ENCODE results near the gene GCKR.
A peak's percentile ranks its signal among the peaks of the same experiment; 100 is the strongest.

Gene GCKR, protein sequence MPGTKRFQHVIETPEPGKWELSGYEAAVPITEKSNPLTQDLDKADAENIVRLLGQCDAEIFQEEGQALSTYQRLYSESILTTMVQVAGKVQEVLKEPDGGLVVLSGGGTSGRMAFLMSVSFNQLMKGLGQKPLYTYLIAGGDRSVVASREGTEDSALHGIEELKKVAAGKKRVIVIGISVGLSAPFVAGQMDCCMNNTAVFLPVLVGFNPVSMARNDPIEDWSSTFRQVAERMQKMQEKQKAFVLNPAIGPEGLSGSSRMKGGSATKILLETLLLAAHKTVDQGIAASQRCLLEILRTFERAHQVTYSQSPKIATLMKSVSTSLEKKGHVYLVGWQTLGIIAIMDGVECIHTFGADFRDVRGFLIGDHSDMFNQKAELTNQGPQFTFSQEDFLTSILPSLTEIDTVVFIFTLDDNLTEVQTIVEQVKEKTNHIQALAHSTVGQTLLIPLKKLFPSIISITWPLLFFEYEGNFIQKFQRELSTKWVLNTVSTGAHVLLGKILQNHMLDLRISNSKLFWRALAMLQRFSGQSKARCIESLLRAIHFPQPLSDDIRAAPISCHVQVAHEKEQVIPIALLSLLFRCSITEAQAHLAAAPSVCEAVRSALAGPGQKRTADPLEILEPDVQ

DNA sequence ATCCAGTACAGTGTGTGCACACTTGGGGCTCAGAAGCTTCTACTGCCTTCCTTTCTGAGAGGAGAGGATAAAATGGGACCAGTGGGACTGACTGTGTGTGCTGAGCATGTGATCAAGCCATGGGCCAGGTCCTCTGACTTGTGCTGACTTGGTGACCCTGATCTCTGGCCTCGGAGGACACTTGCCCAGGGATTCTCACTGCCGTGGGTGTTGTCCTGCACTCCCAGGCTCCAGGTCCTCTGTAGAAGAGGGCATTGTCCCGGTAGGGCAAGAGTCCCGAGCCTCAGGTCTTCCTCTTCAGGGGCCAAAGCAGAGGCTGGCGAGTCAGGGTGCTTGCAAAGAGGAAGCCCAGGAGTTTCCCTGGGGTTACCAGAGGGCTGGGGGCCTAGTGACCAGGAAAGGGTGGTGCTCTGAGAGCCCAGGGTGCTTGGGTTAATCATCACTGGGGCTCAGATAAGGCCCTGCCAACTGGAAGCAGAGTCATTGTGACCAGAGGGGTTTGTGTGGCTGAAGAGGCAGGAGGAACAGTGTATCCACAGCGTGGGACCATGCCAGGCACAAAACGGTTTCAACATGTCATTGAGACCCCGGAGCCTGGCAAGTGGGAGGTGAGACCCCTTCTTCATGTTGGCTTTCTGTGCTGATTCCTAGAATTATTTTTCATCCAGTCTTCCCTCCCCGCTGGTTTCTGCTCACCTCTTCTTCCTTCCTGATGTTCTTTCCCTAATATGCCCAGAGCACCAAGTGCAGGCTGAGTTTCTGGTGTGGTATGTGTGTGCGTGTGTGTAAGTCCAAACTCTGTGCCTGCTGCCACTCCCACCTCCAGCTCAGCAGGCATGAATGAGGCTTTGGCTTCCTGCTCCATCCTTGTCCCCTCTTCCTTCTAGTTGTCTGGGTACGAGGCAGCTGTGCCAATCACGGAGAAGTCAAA, at the start of gene GCKR:
Gene GCKR (plus strand): TSS at position 483 of the 931 bp plus-strand sequence. CDS start 66 bp downstream, at position 549.
- DNase-seq: no peak

DNA sequence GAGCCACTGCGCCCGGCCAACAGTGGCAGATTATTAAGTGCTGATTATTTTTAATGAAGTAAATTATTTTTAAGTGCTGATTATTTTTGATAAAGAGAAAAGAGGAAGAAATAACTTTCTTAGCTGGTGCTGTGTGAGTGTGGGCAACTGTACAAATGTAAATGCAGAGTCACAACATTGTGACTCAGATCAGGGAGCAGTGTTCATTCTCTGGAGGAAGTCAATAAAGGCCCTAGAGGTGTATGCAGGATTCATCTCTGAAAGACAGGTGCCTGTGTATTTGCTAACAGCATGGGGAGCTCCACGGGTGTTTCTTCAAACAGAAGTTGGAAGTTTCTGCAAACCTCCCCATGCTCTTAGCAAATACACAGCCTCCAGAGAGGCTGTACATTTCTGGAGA, 48.3 kb upstream of the GCKR start:
- DNase-seq: no peak

DNA sequence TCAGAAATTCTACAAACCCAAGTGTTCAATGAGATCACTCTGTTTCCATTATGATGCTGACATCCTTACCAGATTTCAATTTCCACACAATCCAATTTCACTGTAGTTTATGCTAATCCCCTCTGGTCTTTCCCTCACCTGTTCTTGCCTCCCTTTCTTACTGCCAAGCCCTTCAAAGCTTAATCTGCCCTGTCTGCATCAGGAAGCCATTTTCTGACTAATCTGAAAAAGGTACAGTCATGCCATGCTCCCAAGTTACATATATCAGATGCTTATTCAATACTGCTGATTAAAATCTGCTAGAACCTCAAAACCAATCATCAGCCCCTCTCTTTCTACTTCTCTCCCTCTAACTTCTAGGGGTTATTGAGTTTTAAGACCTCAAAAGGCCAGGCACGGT, 45.5 kb upstream of the GCKR start:
- no peak for DNase-seq

DNA sequence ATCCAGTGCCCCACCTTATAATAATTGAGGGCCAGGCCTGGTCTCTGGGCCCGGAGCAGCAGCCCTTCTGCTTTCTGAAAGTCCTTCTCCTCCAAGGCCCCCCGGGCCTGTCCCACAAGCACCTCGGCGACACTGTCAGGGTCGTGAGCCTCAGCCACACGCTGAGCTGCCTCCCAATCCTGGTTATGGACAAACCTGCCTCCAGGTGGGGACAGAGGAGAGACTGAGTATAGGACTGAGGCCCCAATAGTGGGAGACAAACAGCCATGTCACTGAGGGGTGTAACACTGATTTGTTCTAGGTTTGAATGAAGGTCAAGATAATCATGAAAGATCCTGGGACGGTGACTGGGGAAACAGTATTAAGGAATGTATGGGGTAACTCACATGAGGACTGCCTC, 42.7 kb upstream of the GCKR start:
- no peak for DNase-seq

DNA sequence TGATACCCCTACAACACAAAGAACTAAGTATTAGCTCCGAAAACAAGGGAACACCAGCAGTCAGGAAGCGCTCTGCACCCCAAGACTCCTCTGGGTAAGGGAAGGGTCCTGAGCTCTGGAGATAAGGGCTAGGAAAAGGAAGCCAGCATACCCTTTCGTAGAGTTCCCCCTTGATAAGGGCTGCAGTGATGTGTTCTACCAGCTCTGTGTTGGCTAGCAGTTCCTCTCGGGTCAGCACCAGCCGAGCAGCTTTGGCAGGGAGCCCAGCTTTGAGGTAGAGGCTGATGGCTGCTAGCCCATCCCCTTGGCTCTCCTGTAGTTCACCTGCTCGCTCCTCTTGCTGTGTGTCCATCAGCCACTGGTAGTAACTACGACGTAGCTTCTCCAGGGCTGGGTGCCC, 35.5 kb upstream of the GCKR start:
- DNase-seq: no peak

DNA sequence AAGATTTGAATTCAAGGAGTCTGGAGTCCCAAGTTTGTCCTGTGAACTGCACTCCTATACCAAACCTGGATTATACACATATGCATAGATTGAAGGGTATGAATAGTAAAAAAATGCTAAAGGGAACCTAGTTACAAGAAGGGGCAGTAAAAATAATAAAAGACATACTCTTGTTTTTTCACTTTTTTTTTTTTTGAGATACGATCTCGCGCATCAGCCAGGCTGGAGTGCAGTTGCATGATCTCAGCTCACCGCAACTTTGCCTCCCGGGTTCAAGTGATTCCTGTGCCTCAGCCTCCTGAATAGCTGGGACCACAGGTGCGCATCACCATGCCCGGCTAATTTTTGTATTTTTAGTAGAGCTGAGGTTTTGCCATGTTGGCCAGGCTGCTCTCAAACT, 32.2 kb upstream of the GCKR start:
- DNase-seq: no peak

DNA sequence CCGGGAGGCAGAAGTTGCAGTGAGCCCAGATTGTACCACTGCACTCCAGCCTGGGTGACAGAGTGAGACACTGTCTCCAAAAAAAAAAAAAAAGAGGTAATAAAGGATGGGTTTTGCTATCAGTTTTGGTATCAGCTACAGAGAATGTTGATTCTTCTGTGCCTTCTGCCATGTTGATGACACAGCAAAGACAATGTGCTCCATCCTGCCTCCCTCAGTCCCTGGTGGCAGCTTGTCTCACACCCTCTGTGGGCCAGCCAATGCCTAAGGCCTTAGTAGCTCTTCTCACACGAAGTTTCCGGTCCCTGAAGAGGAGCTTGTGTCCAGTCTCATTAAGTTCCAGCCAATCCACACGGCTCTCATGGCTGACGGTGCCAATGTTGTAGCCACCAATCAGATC, 24.7 kb upstream of the GCKR start:
- no peak for DNase-seq

DNA sequence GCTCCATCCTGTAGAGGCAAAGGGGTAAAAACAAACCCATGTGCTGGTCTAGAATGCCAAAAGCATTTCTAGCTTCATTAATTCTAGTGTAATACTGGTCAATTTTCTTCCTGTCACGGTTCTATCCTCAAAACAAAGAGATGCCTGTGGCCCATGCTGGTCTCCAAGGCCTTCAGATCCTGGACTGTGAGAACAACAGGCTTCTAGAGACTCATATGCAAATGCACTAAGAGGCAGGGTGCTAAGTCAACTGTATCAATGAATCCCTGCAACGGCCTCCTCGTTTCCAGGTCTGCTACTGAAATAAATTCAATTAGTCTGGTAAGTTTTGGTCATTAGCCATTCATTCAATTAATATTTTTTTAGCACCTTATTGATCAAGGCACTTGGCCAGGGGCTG, 11.1 kb upstream of the GCKR start:
- DNase-seq: no peak

DNA sequence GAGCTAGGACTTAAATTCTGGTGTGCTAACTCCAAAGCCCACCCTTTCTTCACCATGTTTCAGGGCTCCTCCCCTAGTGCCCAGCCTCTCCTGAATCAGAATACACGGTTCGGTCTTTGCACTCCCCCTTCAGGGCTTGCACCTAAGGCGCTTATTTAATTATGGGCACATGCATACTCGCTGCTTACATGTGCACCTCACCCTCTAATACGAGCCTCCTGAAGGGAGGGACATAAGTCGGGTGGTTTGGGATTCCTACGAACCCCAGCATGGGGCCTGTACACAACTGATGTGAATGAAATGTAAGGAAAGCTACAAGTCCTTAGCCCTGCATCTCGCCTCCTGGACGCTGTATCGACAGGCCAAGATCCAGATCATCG, 7.5 kb upstream of the GCKR start:
- DNase-seq: no peak

DNA sequence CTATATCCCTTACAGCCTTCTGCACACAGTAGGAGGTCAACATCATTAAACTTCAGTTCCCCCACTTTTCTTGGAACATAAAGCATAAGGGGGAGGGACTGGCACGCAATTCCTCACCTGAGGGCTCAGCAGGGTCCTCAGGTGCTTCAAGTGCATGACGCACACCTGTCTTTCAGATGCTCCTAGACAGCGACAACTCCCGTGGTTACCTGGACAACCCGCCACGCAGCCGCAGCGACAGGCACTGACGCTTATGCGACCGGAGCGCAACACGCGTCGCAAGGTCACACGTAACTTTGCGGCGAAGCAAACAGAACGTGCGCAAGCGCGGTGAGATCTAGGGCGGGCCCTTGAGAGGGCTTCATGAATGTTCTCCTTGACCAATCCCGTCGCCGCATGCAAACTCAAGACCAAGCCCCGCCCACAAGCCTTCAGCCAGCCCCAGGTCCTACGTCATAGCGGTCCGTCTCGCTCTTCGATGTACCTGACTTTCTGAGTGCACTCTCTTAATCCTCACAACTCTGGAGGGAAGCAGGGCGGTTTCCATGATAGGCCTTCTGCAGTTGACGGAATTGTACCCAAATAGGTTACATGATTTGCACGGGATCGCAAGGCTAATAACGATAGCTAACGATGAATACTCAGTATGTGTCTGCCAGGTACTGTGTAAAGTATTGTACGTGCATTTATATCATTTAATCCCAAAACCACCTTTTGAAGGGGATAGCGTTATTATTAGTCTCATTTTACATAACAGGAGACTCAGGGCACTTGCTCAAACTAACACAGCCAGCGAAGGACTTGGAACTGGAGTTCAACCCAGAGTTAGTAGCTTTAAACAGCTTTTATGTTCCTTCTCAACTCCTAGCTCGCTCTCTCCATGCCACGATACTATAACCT, 6.9 kb upstream of the GCKR start, which contains the start of gene IFT172:
Gene IFT172 (minus strand): TSS at position 246 of the 900 bp plus-strand sequence. CDS start 90 bp downstream, at position 156.
- peak; percentile 89 to 98 (median 95) for DNase-seq

DNA sequence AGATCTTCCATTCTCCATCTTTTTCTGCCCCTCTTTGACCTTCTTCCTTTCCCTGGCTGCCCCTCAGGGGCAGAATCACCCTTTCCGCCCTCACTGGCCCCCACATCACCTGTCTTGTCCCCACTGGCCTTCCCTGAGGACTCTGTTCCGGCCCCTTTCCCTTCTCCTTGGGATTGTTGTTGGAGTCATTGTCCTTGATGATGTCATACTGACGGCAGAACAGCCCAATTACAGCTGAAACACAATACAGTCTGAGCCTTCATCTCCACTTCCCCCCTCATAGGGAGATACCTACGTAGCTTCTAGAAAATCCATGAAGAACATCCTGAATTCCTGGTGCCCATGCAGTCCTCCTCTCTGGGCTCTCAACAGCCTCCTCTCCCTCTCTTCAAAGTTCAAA, 4.1 kb upstream of the GCKR start:
- no peak for DNase-seq

DNA sequence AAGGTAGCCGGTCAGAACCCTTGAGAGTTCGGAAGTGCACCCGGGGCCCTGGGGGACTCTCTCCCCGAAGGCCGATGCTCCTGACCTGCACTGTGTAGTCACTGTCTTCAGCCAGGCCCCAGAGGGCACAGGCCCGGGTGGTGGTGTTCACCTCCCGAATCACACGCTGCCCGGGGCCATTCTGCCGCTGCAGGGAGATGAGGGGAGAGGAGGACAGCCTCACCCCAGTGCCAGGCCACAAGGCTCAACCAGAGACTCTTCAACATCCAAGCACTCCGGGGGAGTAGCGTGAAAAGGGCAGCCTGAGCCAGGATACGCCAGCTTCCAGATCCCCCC, 2.7 kb upstream of the GCKR start:
- DNase-seq: no peak

DNA sequence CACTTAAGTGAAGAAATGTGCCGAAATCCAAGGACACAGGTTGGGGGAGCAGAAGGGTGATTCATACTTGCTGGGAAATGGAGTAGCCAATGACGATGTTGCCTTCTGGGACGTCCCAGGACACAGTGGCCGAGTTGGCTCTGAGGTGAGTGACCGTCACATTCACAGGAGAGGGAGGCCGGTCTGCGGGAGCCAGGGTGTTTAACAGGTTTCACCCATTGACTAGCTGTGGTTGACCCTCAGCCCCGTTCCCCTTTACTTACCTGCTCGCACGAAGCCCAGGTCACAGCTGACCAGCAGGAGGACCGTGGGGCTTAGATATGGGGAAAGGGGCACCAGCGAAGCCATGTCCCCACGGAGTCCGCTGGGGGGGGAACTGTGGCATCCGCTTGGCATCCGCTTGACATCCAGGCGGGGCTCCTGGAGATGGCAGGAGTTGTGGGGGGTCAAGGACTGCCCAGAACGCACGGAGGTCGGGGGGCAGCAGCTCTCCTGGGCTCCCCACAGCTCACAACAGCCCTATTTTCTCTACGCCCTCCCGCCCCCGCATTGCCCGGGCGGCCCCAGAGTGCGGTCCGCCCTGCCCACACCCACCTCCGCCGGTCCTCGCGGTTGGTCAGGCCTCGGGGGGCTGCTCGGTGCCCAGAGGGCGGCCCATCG, 2.2 kb upstream of the GCKR start:
- no peak for DNase-seq

DNA sequence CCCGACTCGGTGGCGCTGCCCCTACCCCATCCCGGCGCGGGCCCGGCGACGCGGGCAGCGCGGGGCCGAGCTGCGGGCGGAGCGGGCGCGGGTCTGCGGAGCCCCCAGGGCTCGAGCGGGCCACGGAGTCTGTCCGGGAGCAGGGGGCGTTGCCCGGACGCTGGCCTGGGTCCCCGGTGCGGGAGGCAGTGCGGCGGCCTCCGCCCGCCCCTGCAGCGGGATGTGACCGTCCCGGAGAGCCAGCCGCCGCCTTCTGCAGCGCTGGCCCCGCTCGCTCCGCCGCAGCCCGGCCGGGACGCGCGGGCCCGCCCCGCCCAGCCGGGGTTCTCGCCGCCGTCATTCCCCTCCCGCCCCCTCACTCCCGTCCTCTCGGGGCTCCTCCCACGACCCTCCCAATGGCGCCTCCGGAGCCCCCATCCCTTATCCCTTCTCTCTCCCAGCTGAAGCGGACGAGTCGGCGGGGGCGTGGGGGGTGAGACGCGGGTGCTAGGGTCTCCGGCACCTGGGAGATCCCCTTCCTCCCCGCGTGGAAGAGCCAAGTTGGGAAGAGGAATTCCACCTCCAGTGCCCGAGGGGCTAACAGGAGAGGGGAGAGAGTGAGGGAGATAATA, 1.6 kb upstream of the GCKR start, which contains the start of gene FNDC4:
Gene FNDC4 (minus strand): TSS at position 257 of the 611 bp plus-strand sequence. CDS start 521 bp downstream, outside the sequence.
- DNase-seq: no peak

DNA sequence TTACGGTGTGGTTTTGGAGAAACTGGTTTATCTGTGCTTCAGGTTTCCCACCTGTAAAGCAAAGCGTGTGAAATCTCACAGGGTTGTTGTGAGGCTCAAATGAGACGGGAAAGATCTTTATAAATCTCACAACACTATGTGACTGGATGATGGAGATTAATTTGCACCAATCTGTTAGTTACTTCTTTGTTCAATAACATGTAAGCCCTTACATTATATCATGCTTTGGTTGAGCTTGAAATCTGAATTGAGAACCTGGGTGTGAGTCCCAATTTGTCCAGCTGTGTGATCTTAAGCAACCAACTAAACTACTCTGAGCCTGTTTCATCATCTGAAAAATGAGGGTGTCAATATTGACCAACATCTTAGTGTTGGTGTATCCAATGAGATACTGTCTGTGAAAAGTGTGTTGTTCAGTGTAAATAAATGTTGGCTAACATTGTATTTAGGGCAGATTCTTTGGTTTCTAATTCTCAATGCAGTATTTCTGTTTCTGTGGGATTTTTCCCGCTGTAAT, 741 bp upstream of the GCKR start:
- DNase-seq: no peak

DNA sequence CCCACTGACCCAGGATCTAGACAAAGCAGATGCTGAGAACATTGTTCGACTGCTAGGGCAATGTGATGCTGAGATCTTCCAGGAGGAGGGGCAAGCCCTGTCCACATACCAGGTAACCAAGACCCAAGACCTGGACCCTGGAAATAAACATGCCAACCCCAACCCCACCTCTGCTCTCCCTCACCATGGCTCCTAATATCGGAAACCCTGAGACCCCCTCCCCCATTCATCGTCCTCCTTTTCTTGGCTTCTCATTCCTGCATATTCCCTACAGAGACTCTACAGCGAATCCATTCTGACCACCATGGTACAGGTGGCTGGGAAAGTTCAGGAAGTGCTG, 619 bp downstream of the GCKR start:
- no peak for DNase-seq

DNA sequence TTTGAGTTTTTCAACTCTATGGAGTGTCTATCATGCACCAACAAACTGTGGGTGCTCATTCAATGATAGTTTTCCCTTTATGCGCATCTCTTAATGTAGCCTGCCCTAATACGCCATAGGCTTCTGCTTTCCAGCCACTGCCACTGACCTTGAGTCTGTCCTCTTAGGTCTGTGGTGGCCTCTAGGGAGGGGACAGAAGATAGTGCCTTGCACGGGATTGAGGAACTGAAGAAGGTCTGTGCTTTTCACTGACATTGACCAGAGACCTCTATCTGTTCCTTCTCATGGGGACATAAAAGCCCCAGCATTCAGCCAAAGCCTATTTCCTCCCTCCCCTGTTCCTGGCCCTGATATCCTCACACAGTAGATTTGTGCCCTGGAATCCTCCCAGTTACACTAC, 2.3 kb downstream of the GCKR start:
- DNase-seq: no peak

DNA sequence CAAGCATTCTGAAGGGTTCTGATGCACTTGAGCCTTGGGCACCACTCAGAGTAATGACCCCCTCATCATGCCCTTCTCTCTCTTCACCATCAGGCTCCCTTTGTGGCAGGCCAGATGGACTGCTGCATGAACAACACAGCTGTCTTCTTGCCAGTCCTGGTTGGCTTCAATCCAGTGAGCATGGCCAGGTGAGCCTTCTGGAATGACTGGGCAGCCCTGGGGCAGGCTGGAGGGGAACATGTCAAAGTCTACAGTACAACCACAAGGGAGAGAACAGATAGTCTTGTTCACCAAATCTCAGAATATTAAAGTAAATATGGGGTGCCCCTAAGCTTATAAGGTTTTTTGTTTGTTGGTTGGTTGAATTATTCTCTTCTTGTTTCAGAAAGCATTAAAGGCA, 4.4 kb downstream of the GCKR start:
- no peak for DNase-seq

DNA sequence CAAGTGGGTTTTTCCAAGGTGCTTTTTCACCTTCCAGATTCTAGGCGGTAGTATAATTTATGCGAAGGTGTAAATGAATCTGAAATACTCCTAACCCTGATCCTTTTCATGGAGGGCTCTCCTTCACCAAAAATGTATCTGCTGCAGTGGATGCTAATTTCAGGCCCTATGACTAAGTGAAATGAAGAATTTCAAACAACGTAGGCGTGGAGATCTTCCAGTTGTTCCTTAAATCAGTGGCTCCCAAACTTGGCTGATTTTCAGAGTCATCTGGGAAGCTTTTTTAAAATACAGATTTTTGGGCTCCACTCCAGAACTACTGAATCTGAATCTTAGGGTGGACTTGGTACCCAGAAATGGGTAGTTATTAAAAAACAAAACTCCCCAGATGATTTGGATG, 5.5 kb downstream of the GCKR start:
- no peak for DNase-seq

DNA sequence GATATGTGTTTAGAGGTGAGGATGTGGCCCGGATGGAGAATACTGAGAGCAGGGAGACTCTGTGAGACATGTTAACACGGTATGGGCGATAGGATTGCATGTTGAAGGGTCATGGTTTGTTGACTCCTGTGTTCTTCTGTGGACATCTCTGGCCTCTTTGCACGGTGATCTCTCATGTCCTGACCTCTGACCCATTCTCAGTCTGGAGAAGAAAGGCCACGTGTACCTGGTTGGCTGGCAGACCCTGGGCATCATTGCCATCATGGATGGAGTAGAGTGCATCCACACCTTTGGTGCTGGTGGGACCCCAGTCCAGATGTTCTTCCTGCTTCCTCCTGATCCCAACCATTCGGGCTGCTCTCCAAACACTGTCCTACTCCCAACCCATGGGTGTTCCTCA, 9.9 kb downstream of the GCKR start:
- no peak for DNase-seq

DNA sequence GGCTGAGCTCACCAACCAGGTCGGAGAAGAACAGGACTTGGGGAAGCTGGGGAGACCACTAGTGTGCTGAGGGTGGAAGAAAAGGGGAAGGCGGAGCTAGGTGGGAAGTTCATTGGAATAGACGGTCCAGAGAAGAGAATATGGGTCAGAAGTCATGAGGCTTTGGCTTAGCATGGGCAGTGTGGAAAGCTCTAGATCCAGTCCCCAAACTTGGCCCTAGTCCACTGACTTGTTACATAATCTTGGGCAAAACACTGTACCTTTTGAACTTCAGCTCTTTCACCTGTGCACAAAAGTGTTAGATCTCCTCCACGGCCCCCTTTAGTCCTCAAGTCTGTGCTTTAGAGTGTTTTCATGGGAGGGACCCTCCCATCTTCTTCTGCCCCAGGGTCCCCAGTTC, 10.7 kb downstream of the GCKR start:
- DNase-seq: no peak

All from activated naive CD4-positive, alpha-beta T cell (primary cell).